T-helper 2 cell treated with Interferon-gamma antibody and Interleukin-4, amounts not matched to agents 100 ng/mL and 5 ng/mL, for 36 hours (primary cell): Measurements from ENCODE around the gene SLC25A30. TPM values are rescaled to one million over a fixed set of nuclear protein-coding genes. Genes with fewer than 3 reads are reported as not detected.
"Not testable (repeated sequence)": the region's sequence is repeated elsewhere in the genome, so short reads cannot be mapped to it uniquely, and the experiment has no call there.

Experiments
- intact Hi-C: fragments of 100-400 bp; cut with micrococcal nuclease; formaldehyde crosslinking; loops from one replicate; pipeline ENCODE4 v1.15.1; 2023
- total RNA-seq: library from RNA; stranded (reverse); gene quantifications from 2 replicates; pipeline ENCODE4 v1.2.3, GENCODE V29; 2022

SLC25A30 gene
- total RNA-seq, 1 donor from 2014 or later, result 18.7 TPM

DNA sequence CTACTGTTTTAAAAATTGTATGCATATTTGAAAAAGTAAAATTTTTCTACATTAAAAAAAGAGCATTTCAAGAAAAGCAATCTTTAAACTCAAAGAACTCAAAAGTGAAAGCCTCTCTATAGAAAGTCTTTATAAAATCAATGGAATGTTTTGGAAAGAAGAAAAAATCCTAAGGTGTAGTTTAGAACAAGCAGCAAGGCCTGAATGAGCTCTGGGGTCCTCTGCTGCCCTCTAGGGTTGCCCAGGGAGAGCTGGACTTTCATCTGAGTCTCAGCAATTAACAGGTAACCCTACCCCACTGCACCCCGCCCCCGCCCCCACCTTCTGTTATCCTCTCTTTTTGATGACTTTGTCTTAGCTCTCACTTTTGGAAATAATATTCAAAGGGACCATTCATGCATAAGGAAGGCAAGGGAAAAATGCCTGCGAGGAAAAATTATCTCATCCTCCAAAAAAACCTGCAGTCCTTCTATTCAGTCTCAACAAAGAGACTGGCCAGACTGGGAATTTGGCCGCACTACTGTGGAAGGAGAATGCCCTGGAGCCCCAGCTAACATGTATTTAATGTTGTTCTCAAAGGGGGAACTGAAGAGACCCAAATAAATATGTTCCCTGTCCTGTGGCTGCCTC, 24.1 kb downstream of the SLC25A30 start:
- intact Hi-C loops, result loop anchor here (2.0 kb wide), 2 partner anchors 25 to 53 kb away; partner anchors contain the start of gene TPT1

DNA sequence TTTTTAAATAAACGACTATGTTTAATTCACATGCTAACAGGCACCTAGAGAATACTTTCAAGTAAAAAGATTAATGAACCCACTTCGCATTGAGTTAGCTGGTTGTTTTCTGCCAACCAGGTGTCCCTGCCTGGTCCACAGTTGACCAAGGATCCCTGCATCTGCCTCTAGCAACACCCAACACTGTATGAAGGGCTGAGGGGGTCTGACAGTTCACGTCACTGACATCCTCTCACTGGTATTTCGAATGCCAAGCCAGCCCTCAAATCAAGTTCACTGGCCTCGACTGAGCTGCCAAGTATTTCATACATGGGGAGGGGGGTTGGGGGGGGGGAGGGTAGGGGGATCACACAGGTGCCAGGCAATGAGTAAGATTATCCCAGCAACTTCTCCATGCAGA, 25.4 kb downstream of the SLC25A30 start:
- intact Hi-C loops, result no loop called here

- intact Hi-C loops, result no loop called here
Observed at GRCh38 chr13:45391926-45392325, 26.2 kb downstream of the SLC25A30 start.

DNA sequence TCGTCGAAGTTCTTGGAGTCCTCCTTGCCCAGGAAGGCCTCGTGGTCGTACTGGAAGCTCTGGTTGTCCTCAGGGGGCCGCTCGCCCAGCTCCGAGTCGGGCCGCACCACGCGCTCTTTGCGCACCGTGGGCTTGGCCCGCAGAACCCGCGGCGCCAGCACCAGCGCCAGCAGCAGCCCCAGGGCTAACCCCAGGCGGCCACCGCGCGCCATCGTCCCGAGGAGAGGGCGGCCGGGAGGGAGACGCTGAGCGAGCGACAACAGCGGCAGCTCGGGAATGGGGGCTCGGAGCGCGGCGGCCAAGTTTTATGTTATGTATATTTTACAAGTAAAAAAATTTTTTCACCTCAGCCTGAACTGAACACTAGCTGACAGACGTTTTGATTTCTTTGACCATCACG, 27.0 kb downstream of the SLC25A30 start:
- intact Hi-C loops, result not testable (repeated sequence)

- intact Hi-C loops, result not testable (repeated sequence)
Observed at GRCh38 chr13:45390348-45390747, 27.8 kb downstream of the SLC25A30 start.

DNA sequence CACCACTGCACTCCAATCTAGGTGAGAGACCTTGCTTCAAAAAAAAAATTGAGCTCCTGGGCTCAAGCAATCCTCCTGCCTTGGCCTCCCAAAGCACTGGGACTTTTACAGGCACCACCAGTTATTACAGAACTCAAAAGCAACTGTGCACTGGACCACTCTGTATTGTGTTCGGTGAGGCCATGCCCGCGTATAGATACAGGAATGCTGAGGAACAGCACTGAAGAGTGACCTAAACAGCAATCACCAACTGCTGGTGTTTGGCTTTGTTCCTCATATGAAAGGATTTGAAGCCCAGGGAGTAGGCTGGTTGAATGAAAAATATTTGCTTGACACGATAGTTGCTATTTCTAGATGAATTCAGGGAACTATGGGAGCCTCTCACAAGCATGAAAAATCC, 29.5 kb downstream of the SLC25A30 start:
- intact Hi-C loops, result no loop called here

GRCh38 chr13:45386892-45387575, 31.1 kb downstream of the SLC25A30 start:
- intact Hi-C loops, result not testable (repeated sequence)

- intact Hi-C loops, result no loop called here
Observed at GRCh38 chr13:45385907-45386553, 32.1 kb downstream of the SLC25A30 start.

GRCh38 chr13:45385320-45385719, 32.9 kb downstream of the SLC25A30 start:
- intact Hi-C loops, result no loop called here

DNA sequence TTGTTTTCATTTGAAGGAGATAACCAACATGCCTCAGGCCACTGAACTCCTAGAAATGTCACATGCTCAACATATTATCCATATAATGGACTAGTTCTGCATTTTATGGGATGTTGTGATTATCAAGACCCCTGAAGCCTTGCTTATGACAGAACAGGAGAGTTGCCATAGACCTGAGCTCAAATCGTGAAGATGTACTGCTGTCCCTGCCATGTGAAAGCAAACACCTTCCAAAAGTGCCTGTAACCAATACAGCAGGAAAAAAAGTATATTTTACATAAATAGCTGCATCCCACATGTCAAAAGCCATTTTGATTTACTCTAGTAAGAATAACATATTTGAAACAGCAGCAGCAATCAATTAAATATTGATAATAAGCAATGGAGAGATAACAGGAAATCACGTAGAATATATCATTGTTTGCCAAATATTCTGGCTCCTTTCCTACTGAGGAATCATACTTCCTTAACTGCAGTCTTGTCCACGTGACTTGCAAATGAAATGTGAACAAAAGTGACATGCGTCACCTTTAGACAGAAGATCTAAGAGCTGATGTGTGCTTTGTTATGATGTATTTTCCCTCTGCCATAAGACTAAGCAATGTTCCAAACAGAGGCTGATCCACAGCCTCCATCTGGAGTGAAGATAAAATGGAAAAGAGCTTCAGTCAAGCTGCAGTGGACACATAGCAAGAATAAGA, 33.5 kb downstream of the SLC25A30 start:
- intact Hi-C loops, result no loop called here

- intact Hi-C loops, result not testable (repeated sequence)
Observed at GRCh38 chr13:45382739-45383138, 35.4 kb downstream of the SLC25A30 start.

DNA sequence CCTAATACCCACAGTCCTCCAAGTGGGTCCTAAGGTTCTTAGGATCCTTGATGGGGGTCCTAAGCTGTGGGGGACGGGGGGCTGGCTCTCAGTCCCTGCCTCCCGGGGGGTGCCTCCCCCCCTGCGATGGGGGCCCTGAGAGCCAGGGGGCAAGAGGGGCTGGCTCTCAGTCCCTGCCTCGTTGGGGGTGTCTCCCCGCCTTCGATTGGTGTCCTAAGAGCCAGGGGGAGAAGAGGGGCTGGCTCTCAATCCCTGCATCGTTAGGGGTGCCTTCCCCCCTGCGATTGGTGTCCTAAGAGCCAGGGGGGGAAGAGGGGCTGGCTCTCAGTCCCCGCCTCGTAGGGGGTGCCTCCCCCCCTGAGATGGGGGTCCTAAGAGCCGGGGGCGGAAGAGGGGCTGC, 37.0 kb downstream of the SLC25A30 start:
- intact Hi-C loops, result no loop called here

DNA sequence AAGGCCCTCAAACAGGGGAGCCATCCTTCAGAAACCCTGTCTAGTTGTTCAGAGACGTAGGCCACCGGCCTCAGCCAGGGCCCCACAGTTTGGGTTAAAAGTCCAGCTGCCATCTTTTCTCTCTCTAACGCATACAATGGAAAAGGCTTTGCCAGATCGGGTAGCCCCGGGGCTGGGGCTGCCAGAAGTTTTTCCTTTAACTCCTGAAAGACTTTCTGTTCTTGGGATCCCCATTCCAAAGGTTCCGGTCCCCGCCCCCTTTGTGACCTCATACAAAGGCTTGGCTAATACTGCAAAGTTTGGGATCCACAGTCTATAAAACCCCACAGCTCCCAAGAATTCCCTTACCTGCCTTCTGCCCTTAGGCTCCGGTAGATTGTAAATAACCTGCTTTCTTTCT, 37.5 kb downstream of the SLC25A30 start:
- intact Hi-C loops, result not testable (repeated sequence)

DNA sequence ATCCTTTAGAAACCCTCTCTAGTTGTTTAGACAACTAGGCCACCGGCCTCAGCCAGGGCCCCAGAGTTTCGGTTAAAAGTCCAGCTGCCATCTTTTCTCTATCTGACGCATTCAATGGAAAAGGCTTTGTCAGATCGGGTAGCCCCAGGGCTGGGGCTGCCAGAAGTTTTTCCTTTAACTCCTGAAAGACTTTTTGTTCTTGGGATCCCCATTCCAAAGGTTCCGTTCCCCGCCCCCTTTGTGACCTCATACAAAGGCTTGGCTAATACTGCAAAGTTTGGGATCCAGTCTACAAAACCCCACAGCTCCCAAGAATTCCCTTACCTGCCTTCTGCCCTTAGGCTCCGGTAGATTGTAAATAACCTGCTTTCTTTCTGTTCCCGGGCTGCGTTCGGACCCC, 38.7 kb downstream of the SLC25A30 start:
- intact Hi-C loops, result not testable (repeated sequence)

GRCh38 chr13:45378786-45379185, 39.4 kb downstream of the SLC25A30 start:
- intact Hi-C loops, result not testable (repeated sequence)

DNA sequence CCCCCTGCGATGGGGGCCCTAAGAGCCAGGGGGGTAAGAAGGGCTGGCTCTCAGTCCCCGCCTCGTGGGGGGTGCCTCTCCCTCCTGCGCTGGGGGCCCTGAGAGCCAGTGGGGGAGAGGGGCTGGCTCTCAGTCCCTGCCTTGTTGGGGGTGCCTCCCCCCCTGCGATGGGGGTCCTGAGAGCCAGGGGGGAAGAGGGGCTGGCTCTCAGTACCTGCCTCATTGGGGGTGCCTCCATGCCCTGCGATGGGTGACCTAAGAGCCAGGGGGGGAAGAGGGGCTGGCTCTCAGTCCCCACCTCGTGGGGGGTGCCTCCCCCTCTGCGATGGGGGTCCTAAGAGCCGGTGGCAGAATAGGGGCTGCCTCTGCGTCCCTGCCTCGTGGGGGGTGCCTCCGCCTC, 40.9 kb downstream of the SLC25A30 start:
- intact Hi-C loops, result not testable (repeated sequence)

GRCh38 chr13:45376651-45377050, 41.5 kb downstream of the SLC25A30 start:
- intact Hi-C loops, result not testable (repeated sequence)

GRCh38 chr13:45374917-45375316, 43.3 kb downstream of the SLC25A30 start:
- intact Hi-C loops, result no loop called here

DNA sequence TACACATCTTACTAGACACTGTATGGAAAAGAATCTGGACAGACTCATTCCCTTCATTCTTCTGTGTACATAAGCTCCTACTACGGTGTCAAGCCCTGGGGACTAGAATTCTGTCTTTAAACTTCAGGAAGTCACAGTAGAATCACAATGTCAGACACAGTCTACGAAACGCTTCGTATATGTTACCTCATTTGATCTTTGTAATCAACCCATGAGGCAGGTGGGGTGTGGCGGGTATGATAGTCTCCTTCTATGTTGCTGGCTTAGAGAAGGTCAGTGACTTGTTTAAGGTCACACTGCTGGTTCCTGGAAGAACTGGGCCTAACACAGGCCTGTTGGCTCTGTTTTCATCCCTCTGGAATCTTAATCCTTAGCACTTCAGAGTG, 45.0 kb downstream of the SLC25A30 start:
- intact Hi-C loops, result no loop called here

- intact Hi-C loops, result no loop called here
Observed at GRCh38 chr13:45372189-45373161, 45.7 kb downstream of the SLC25A30 start.

GRCh38 chr13:45370922-45371406, 47.2 kb downstream of the SLC25A30 start:
- intact Hi-C loops, result no loop called here
